Measurements from ENCODE around the gene TTYH2. TPM values are rescaled to one million over a fixed set of nuclear protein-coding genes. Genes with fewer than 3 reads are reported as not detected.
"Not testable (repeated sequence)": the region's sequence is repeated elsewhere in the genome, so short reads cannot be mapped to it uniquely, and the experiment has no call there.

The TTYH2 gene
- total RNA-seq, 3 donors from 2014 or later (not counting 1 experiment from before 2014, with no cell fraction given), result 4.3 to 7.9 (median 4.8) TPM

DNA sequence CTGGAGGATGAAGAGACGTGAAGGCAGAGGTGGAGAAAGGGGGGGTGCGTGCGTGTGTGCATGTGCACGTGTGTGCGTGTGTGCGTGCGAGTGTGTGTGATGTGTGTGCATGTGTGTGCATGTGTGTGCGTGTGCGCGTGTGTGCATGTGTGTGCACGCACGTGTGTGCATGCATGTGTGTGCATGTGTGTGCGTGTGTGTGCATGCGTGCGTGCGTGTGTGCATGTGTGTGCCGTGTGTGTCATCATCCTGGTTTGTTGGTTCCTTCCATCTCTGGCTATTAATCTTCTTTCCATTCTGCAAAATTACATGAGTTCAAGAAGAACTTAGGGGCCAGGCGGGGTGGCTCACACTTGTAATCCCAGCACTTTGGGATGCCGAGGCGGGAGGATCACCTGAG lies 26.9 kb upstream of the TTYH2 start:
- no peak for ATAC-seq
- Mint-ChIP-seq H3K36me3 (no peaks in the 10 kb centered on the region), H3K9me3 (no peaks in the 10 kb centered on the region), H3K4me3 (no peak overlapping the region), H3K4me1 (no peaks in the 10 kb centered on the region), H3K27me3 (ENCODE audit: low read depth in 2 of 2) (peaks cover 5 to 10% of the 10 kb centered on the region in 2 donors), H3K27ac (no peak overlapping the region)
- intact Hi-C loops (cut with micrococcal nuclease), result no loop called here
- no peak overlapping the region for H3K27ac ChIP-seq (ENCODE audit: low read length)
- H3K36me3 ChIP-seq (ENCODE audit: control insufficient read depth, insufficient read depth, low read length), result no peaks in the 10 kb centered on the region
- H3K4me1 ChIP-seq (ENCODE audit: control insufficient read depth, insufficient read depth, low read length), result no peaks in the 10 kb centered on the region
- no peaks in the 10 kb centered on the region for H3K27me3 ChIP-seq (ENCODE audit: control insufficient read depth, insufficient read depth, low read length)
- H3K9me3 ChIP-seq (ENCODE audit: control insufficient read depth, insufficient read depth, low read length), result no peaks in the 10 kb centered on the region
- TF ChIP-seq, protein P1, sequence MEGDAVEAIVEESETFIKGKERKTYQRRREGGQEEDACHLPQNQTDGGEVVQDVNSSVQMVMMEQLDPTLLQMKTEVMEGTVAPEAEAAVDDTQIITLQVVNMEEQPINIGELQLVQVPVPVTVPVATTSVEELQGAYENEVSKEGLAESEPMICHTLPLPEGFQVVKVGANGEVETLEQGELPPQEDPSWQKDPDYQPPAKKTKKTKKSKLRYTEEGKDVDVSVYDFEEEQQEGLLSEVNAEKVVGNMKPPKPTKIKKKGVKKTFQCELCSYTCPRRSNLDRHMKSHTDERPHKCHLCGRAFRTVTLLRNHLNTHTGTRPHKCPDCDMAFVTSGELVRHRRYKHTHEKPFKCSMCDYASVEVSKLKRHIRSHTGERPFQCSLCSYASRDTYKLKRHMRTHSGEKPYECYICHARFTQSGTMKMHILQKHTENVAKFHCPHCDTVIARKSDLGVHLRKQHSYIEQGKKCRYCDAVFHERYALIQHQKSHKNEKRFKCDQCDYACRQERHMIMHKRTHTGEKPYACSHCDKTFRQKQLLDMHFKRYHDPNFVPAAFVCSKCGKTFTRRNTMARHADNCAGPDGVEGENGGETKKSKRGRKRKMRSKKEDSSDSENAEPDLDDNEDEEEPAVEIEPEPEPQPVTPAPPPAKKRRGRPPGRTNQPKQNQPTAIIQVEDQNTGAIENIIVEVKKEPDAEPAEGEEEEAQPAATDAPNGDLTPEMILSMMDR (IDR thresholded peaks at IDR 0.05), result no peak
- no peak for DNase-seq
- no peak overlapping the region for H3K4me3 ChIP-seq (ENCODE audit: low read length)
- WGBS (ENCODE audit: insufficient coverage), result 93% methylated on average over 20 of the region's 20 CpGs

DNA sequence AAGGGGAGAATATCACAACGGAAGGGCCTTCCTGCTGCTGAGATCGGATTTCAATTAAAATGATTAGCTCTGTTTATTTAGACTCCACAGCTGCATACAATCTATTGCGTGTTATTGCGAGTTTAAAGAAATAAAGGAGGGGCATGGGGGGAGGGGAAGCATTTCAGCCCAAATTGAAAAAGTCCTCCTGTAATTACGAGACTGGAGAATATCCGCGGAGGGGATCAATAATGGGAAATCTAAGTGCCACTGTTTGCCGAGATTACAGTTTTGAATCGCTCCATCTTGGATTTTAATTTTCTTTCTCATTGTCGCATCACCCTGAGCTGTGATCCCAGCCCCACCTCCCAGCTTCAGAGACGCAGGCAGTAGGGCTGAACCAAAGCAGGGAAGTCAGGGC lies 25.6 kb upstream of the TTYH2 start:
- Mint-ChIP-seq H3K27me3 (ENCODE audit: low read depth in 2 of 2) (peaks cover 5 to 10% of the 10 kb centered on the region in 2 donors), H3K4me1 (no peaks in the 10 kb centered on the region), H3K4me3 (no peak overlapping the region), H3K36me3 (no peaks in the 10 kb centered on the region), H3K27ac (no peak overlapping the region), H3K9me3 (no peaks in the 10 kb centered on the region)
- H3K4me3 ChIP-seq (ENCODE audit: low read length), result no peak overlapping the region
- H3K27ac ChIP-seq (ENCODE audit: low read length), result no peak overlapping the region
- ATAC-seq (no peak), DNase-seq (no peak)
- 76% methylated on average over 11 of the region's 11 CpGs for WGBS (ENCODE audit: insufficient coverage)
- no peaks in the 10 kb centered on the region for H3K27me3 ChIP-seq (ENCODE audit: control insufficient read depth, insufficient read depth, low read length)
- H3K36me3 ChIP-seq (ENCODE audit: control insufficient read depth, insufficient read depth, low read length), result no peaks in the 10 kb centered on the region
- TF ChIP-seq, protein P1 (IDR thresholded peaks at IDR 0.05), result no peak
- H3K9me3 ChIP-seq (ENCODE audit: control insufficient read depth, insufficient read depth, low read length), result no peaks in the 10 kb centered on the region
- H3K4me1 ChIP-seq (ENCODE audit: control insufficient read depth, insufficient read depth, low read length), result no peaks in the 10 kb centered on the region
- intact Hi-C loops (cut with micrococcal nuclease), result no loop called here

DNA sequence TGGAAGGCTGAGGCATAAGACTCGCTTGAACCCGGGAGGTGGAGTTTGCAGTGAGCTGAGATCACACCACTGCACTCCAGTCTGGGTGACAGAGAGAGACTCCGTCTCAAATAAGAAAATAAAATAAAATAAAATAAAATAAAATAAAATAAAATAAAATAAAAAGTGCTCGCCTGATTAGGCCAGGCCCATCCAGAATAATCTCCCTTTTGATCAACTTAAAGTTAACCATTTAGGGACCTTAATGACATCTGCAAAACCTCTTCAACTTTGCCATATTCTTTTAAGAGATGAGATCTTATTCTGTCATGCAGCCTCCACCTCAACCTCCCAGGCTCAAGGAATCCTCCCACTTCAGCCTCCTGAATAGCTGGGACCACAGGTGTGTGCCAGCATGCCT lies 24.7 kb upstream of the TTYH2 start:
- H3K4me3 Mint-ChIP-seq; H3K27me3 Mint-ChIP-seq (ENCODE audit: low read depth in 2 of 2); H3K36me3 ChIP-seq (ENCODE audit: control insufficient read depth, insufficient read depth, low read length); H3K4me3 ChIP-seq (ENCODE audit: low read length); H3K4me1 Mint-ChIP-seq; H3K27me3 ChIP-seq (ENCODE audit: control insufficient read depth, insufficient read depth, low read length); DNase-seq; H3K4me1 ChIP-seq (ENCODE audit: control insufficient read depth, insufficient read depth, low read length); H3K9me3 ChIP-seq (ENCODE audit: control insufficient read depth, insufficient read depth, low read length); H3K27ac ChIP-seq (ENCODE audit: low read length); H3K9me3 Mint-ChIP-seq; H3K36me3 Mint-ChIP-seq; ATAC-seq; H3K27ac Mint-ChIP-seq; intact Hi-C loops (cut with micrococcal nuclease): not testable (repeated sequence)
- WGBS (ENCODE audit: insufficient coverage), result 93% methylated on average over 3 of the region's 4 CpGs

DNA sequence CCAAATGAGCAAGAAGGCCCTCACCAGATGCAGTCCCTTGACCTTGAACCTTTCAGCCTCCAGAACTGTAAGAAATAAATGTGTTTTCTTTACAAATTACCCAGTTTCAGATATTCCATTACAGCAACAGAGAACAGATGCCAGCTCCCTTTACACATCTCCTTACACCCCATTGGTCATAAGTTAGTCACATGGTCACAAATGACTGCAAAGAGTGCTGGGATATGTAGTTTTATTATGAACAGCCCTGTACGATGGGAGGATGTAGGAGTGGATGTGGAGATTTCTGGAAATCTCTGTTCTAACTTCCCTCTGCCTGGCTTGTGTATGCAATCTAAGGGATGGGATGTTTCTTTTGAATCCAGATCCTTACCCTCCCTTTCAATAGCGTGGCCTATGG lies 23.2 kb upstream of the TTYH2 start:
- intact Hi-C loops (cut with micrococcal nuclease), result no loop called here
- no peak overlapping the region for H3K4me3 Mint-ChIP-seq
- H3K27ac ChIP-seq (ENCODE audit: low read length), result no peak overlapping the region
- no peaks in the 10 kb centered on the region for H3K4me1 Mint-ChIP-seq
- DNase-seq, result peak in 1 of 2 donors; percentile 43
- 43% methylated on average over 2 of the region's 2 CpGs for WGBS (ENCODE audit: insufficient coverage)
- H3K9me3 Mint-ChIP-seq, result no peaks in the 10 kb centered on the region
- H3K4me1 ChIP-seq (ENCODE audit: control insufficient read depth, insufficient read depth, low read length), result no peaks in the 10 kb centered on the region
- peaks cover 2% of the 10 kb centered on the region for H3K27me3 ChIP-seq (ENCODE audit: control insufficient read depth, insufficient read depth, low read length)
- no peak overlapping the region for H3K4me3 ChIP-seq (ENCODE audit: low read length)
- no peaks in the 10 kb centered on the region for H3K36me3 Mint-ChIP-seq
- H3K27ac Mint-ChIP-seq, result no peak overlapping the region
- peaks cover 9 to 10% of the 10 kb centered on the region in 2 donors for H3K27me3 Mint-ChIP-seq (ENCODE audit: low read depth in 2 of 2)
- TF ChIP-seq, protein P1 (IDR thresholded peaks at IDR 0.05), result no peak
- no peaks in the 10 kb centered on the region for H3K36me3 ChIP-seq (ENCODE audit: control insufficient read depth, insufficient read depth, low read length)
- no peaks in the 10 kb centered on the region for H3K9me3 ChIP-seq (ENCODE audit: control insufficient read depth, insufficient read depth, low read length)
- peak in 2 of 3 donors; percentile 60 to 71 for ATAC-seq

Measured in natural killer cell (primary cell).